Ovary (tissue), 9 donors: ENCODE measurements around the gene CCDC27. TPM values are rescaled to one million over a fixed set of nuclear protein-coding genes. Genes with fewer than 3 reads are reported as not detected.

Experiments
- DNase-seq, 5 donors: peaks; one replicate each; pipeline ENCODE4 v3.0.0-alpha.2; 2019 to 2020
- H3K27ac ChIP-seq, 2 donors: fragments of 200-600 bp; one replicate each; pipeline versions ENCODE4 v1.5.1 to v1.8.0; 2019 to 2022
- H3K27me3 ChIP-seq: fragments of 200-600 bp; one replicate; pipeline ENCODE4 v1.8.0; 2022
- H3K36me3 ChIP-seq: fragments of 200-600 bp; sonication (generic); one replicate; pipeline ENCODE4 v1.5.1; 2019
- H3K4me1 ChIP-seq: one replicate; pipeline ENCODE4 v1.8.1; 2013; ENCODE audit warnings: mild to moderate bottlenecking, moderate library complexity; ENCODE audit not compliant: insufficient read depth
- H3K4me3 ChIP-seq: fragments of 200-600 bp; sonication (generic); one replicate; pipeline ENCODE4 v1.5.1; 2017
- H3K9me3 ChIP-seq, 2 donors: fragments of 200-600 bp in 1 of 2; sonication (generic) in 1 of 2; one replicate each; pipeline versions ENCODE4 v1.5.1 to v1.8.1; 2013 to 2019; ENCODE audit warnings: mild to moderate bottlenecking in 1 of 2, moderate library complexity in 1 of 2
- EP300 ChIP-seq: sonication (generic); formaldehyde crosslinking; IDR thresholded peaks from one replicate; pipeline ENCODE4 v1.6.1; 2017; ENCODE audit warnings: antibody characterized with exemption
- POLR2A ChIP-seq: fragments of 450-650 bp; IDR thresholded peaks from one replicate; pipeline ENCODE4 v1.6.1; 2017; ENCODE audit warnings: antibody characterized with exemption, mild to moderate bottlenecking, moderate library complexity
- WGBS, 3 donors: extraction: QIAGEN DNeasy Blood & Tissue Kit in 1 of 3; methylation state at CpG; one replicate each; pipeline versions ENCODE4 v1.1.5 to v1.1.7; 2013 to 2017; 5-methylcytosine and 5-hydroxymethylcytosine counted together
- intact Hi-C, 4 donors: fragments of 100-400 bp; cut with DNase I; formaldehyde crosslinking; loops; one replicate each; pipeline versions ENCODE4 v1.11.0 to v1.15.1; 2022 to 2023
- polyA plus RNA-seq, 2 donors: library from polyadenylated mRNA; stranded (reverse); fragments of 200-250 nt in 1 of 2; fragments of 350-450 nt in 1 of 2; fragmentation: Illumina TruSeq in 1 of 2; extraction: RNeasy Lipid Tissue Mini Kit (QIAGEN cat#74804) in 1 of 2; gene quantifications; one replicate each; pipeline ENCODE4 v1.2.3, GENCODE V29; 2013 to 2014
- total RNA-seq, 7 donors: library from RNA; depleted of rRNA in 2 of 7; stranded (reverse); fragments of >200 nt in 2 of 7; fragmentation: NEBNext Ultra II Directional in 3 of 7; extraction: Animal tissue kit (Norgen Biotek cat#: 25700) in 3 of 7; gene quantifications; one replicate each; pipeline versions ENCODE4 v1.1.0 to v1.2.4, GENCODE V29; 2016 to 2023
- TF ChIP-seq, protein P1 (sequence below), 3 donors: fragments of 450-650 bp in 2 of 3; fragments of 200-600 bp in 1 of 3; IDR thresholded peaks; one replicate each; pipeline versions ENCODE4 v1.5.1 to v1.8.0; 2016 to 2022; ENCODE audit warnings: antibody characterized with exemption in 3 of 3, mild to moderate bottlenecking in 1 of 3
- donor health status: DM: no; HTN: no; CAD: no; lungs with moderate emphysema.
- donor health status: DM: no; HTN: no; CAD: no.
- donor health status: Bipolar disorder and iron deficiency.
- donor health status: DM: yes; HTN: yes; CAD: no.
- donor health status: DM: no; HTN: no; CAD: no.
- donor health status: DM: yes; HTN: yes; CAD: no.

Gene CCDC27
- total and polyA plus RNA-seq, 9 donors: 0.05 TPM; not detected in 8

DNA sequence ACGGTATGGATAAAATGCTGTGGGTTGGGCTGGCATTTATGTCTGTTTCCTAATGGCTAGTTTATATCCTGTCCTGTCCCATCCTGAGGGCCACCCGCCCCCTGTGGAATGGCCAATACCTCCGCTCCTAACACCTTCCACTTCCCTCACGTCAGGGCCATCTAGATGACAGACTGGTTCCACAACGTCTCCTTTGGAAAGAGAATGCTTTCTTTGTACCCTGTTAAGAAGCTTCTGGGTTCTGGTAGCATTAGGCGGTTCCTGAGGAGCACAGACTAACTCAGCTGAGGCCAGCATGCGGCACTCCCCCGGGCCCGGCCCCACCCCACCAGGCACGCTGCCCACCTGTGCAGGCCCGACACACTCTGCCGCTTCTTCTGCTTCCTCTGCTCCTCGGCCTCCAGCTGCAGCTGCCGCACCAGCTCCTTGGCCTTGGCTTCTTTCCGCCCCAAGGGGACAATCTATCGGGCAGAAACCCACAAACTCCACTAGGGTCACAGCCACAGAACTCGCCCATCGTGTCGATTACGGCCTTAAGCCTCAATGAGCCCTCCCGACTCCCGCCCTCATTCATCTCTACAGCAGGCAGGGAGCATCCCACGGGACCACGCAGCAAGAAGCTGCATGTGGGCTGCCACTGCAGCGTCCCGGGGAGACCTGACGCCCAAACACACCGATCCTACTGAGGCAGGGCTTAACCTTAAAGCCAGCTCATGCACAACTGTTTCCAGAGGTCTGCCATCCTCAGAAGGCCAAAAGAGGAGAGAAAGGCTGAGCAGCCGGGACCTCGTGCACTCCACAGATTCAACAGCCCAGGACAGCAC is 31.6 kb downstream of the CCDC27 start:
- no peak overlapping the region for H3K4me3 ChIP-seq
- H3K36me3 ChIP-seq: no peaks in the 10 kb centered on the region
- intact Hi-C loops: no loop called here
- TF ChIP-seq EP300 (no peak), POLR2A (no peak)
- TF ChIP-seq, protein P1, sequence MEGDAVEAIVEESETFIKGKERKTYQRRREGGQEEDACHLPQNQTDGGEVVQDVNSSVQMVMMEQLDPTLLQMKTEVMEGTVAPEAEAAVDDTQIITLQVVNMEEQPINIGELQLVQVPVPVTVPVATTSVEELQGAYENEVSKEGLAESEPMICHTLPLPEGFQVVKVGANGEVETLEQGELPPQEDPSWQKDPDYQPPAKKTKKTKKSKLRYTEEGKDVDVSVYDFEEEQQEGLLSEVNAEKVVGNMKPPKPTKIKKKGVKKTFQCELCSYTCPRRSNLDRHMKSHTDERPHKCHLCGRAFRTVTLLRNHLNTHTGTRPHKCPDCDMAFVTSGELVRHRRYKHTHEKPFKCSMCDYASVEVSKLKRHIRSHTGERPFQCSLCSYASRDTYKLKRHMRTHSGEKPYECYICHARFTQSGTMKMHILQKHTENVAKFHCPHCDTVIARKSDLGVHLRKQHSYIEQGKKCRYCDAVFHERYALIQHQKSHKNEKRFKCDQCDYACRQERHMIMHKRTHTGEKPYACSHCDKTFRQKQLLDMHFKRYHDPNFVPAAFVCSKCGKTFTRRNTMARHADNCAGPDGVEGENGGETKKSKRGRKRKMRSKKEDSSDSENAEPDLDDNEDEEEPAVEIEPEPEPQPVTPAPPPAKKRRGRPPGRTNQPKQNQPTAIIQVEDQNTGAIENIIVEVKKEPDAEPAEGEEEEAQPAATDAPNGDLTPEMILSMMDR (IDR thresholded peaks at IDR 0.05): no peak
- H3K27me3 ChIP-seq: no peaks in the 10 kb centered on the region
- H3K27ac ChIP-seq: no peak overlapping the region
- DNase-seq: peak in 1 of 5 donors; percentile 35
- 74 to 79% (median 75%) methylated on average over 30 of the region's 30 CpGs for WGBS, 3 donors
- no peaks in the 10 kb centered on the region for H3K4me1 ChIP-seq
- no peaks in the 10 kb centered on the region for H3K9me3 ChIP-seq

DNA sequence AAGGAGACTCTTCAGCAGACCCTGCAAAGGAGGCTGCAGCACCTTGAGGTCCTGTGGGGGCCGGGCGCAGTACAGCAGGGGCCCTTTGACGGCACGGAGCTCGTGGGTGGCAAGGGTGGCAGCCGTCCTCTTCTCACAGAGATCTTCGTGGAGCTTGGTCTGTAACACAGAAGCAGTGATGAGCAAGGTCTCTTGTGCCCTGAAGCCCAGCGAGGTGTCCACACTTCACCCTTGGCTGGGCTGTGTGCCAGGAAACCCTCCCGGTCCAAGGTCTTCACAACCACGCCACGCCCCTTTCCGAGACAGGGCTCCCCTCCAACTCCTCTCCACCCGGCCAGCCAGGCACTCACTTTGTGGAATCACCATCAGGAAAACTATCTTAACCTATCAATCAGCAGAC is 32.8 kb downstream of the CCDC27 start:
- H3K4me3 ChIP-seq: no peak overlapping the region
- no peaks in the 10 kb centered on the region for H3K9me3 ChIP-seq
- H3K27ac ChIP-seq: no peak overlapping the region
- 54 to 63% (median 60%) methylated on average over 13 of the region's 13 CpGs for WGBS, 3 donors
- H3K4me1 ChIP-seq: no peaks in the 10 kb centered on the region
- H3K27me3 ChIP-seq: no peaks in the 10 kb centered on the region
- no peaks in the 10 kb centered on the region for H3K36me3 ChIP-seq
- DNase-seq: peak in 4 of 5 donors; percentile 51 to 74 (median 62)
- intact Hi-C loops: no loop called here
- no peak for TF ChIP-seq POLR2A
- TF ChIP-seq EP300: no peak
- TF ChIP-seq, protein P1 (IDR thresholded peaks at IDR 0.05): no peak

DNA sequence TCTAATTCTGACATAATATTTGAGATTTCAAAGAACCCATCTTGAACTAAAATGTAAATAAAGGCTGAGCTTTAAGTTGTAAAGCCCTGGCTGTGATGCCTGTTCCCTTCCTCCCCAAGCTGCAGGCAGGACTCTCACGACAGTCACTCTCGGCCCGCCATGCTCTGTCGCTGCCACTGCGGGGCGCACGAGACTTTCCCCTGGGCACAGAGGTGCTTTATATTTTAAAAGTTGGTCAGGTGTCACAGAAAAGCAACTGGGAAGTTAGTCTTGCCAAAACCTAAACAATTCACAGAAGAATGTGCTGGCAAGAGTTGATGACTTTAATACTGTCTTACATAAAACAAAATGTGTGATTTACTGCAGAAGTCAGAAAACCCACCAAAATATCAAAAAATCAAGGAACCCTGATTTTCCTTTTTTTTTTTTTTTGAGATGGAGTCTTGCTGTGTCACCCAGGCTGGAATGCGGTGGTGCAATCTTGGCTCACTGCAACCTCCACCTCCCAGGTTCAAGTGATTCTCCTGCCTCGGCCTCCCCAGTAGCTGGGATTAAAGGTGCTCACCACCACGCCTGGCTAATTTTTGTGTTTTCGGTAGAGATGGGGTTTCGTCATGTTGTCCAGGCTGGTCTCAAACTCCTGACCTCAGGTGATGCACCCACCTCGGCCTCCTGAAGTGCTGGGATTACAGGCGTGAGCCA is 33.4 kb downstream of the CCDC27 start:
- intact Hi-C loops: no loop called here
- TF ChIP-seq, protein P1 (IDR thresholded peaks at IDR 0.05): no peak
- TF ChIP-seq POLR2A (no peak), EP300 (no peak)
- no peak overlapping the region for H3K4me3 ChIP-seq
- 73 to 83% (median 81%) methylated on average over 14 of the region's 14 CpGs for WGBS, 3 donors
- H3K36me3 ChIP-seq: no peaks in the 10 kb centered on the region
- H3K4me1 ChIP-seq: peaks cover 2% of the 10 kb centered on the region
- no peaks in the 10 kb centered on the region for H3K9me3 ChIP-seq
- no peaks in the 10 kb centered on the region for H3K27me3 ChIP-seq
- DNase-seq: no peak
- no peak overlapping the region for H3K27ac ChIP-seq

DNA sequence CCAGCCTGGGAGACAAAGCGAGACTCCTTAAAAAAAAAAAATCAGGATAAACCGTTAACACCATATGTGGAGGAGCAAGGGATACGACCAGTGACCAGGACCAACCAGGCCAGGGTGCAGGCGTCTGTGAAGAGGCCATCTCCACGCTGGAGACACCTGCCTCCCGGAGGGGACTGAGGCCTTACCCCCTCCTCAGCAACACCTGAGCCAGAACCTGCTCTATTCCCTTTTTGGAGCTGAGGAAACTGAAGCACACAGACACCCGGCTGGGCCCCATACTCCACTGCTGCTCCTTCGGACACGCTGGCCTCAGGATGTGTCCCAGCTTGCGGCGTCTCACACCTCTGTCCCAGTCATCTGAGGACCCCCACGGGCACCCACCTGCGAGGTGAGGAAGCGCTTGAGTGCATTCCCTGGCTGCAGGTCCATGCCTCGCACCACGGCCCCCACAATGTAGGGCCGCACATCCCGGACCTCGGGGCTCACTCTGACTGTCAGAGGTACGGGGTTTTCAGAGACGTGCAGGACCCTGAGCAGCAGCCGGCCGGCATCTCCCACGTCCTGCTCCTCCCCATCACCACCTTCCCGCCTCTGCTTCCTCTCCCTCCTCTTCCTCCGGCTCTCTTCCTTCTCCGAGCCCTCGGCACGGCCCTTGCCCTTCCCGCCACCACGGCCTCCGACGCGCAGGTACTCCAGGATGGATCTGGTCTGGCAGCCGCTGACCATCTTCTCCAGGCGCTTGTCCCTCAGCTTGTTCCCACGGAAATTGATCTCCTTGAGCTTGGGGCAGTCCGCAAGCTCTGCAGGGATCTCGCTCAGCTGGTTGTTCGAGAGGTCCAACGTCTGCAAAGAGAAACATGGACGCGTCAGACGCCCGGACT is 34.5 kb downstream of the CCDC27 start:
- no peak for DNase-seq
- Histone ChIP-seq H3K4me3 (no peak overlapping the region), H3K9me3 (no peaks in the 10 kb centered on the region), H3K4me1 (peaks cover 3% of the 10 kb centered on the region), H3K27me3 (no peaks in the 10 kb centered on the region), H3K27ac (no peak overlapping the region), H3K36me3 (no peaks in the 10 kb centered on the region)
- WGBS, 3 donors: 84 to 88% (median 86%) methylated on average over 45 of the region's 45 CpGs
- TF ChIP-seq EP300 (no peak), POLR2A (no peak)
- TF ChIP-seq, protein P1 (IDR thresholded peaks at IDR 0.05): no peak
- intact Hi-C loops: no loop called here
